Measurements from ENCODE around the gene KCNG4. TPM values are rescaled to one million over a fixed set of nuclear protein-coding genes. Genes with fewer than 3 reads are reported as not detected.

The KCNG4 gene
- total and polyA plus RNA-seq, 2 donors (not counting 3 experiments of a cell fraction or from before 2014, with no cell fraction given), result not detected

GRCh38 chr16:84212154-84212553 is 27.7 kb downstream of the KCNG4 start:
- H3K27ac ChIP-seq (ENCODE audit: insufficient read depth, low read depth, low read length), result no peak overlapping the region
- FAIRE-seq (no peak), DNase-seq (ENCODE audit: low read depth, low spot score) (no peak)
- intact Hi-C loops (cut with micrococcal nuclease), result no loop called here
- peaks cover 5 to 6% of the 10 kb centered on the region in 2 experiments for H3K27me3 ChIP-seq (ENCODE audit: control insufficient read depth in 2 of 2, insufficient read depth in 2 of 2, low read length in 2 of 2)
- H2AFZ ChIP-seq (ENCODE audit: low read depth, low read length), result no peak overlapping the region
- TF ChIP-seq GATA2 (IDR thresholded peaks at IDR 0.05; ENCODE audit: insufficient read depth, insufficient read length, low read depth, low read length) (no peak), POLR2A (IDR thresholded peaks at IDR 0.05; ENCODE audit: low read depth, low read length) (no peak), FOS (IDR thresholded peaks at IDR 0.05; ENCODE audit: borderline replicate concordance, insufficient read depth, low read length) (no peak), POLR2AphosphoS5 (IDR thresholded peaks at IDR 0.05; ENCODE audit: insufficient read depth, low read depth, low read length) (no peak)
- TF ChIP-seq, protein P1, sequence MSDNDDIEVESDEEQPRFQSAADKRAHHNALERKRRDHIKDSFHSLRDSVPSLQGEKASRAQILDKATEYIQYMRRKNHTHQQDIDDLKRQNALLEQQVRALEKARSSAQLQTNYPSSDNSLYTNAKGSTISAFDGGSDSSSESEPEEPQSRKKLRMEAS (IDR thresholded peaks at IDR 0.05; ENCODE audit: insufficient read depth, insufficient read length), result no peak
- H4K20me1 ChIP-seq (replicated peaks; ENCODE audit: control insufficient read depth, extremely low read depth, insufficient read depth, low read length), result no peaks in the 10 kb centered on the region
- CTCF ChIA-PET, result interaction anchor here (1.1 kb wide), 1 partner anchor 25 kb away, joined by 3 read pairs; the partner anchor contains the start of gene TAF1C
- H3K36me3 ChIP-seq (ENCODE audit: control insufficient read depth in 2 of 2, extremely low read depth in 1 of 2, insufficient read depth in 2 of 2, low read length in 2 of 2), result no peaks in the 10 kb centered on the region
- POLR2A ChIA-PET, result no interaction called here
- H3K9me1 ChIP-seq (replicated peaks; ENCODE audit: control insufficient read depth, extremely low read depth, insufficient read depth, low read length), result no peaks in the 10 kb centered on the region
- dilution Hi-C loops (cut with MboI; ENCODE audit: extremely low pct_ligation_motif_present, low sequenced_read_pairs), result no loop called here
- no peak overlapping the region for H3K4me3 ChIP-seq (replicated peaks in 1 of 3; ENCODE audit: insufficient read depth in 1 of 3, low read depth in 1 of 3, low read length in 3 of 3)
- H3K4me1 ChIP-seq (ENCODE audit: control insufficient read depth, extremely low read depth, insufficient read depth, low read length), result no peaks in the 10 kb centered on the region
- no peaks in the 10 kb centered on the region for H3K9me3 ChIP-seq (replicated peaks; ENCODE audit: control insufficient read depth, insufficient read depth, low read length)
- H3K9ac ChIP-seq (replicated peaks; ENCODE audit: extremely low read depth, insufficient read depth, low read length), result no peak overlapping the region
- no peak overlapping the region for H3K4me2 ChIP-seq (ENCODE audit: insufficient read depth, low read length)
- H3K79me2 ChIP-seq (ENCODE audit: control insufficient read depth, insufficient read depth, low read length), result no peaks in the 10 kb centered on the region
- BruUV-seq (replicated peaks), result no TSS peak

DNA sequence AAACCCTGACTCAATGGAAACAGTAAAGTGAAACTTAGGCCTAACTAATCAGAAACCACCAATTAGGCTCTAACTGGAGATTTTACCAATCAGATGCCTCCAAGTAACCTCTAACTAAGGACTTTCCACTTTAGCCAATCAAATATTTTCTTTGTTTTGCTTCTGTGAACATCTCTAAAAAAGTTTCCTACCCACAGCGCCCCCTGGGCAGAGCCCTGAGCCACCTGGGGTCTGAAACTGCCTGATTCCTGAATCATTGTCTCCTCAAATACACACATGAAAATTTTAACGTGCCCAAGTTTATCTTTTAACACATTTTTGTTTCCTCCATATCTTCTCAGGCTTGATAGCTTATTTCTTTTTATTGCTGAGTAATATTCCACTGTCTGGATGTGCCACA is 29.8 kb downstream of the KCNG4 start:
- no peaks in the 10 kb centered on the region for H3K27me3 ChIP-seq (ENCODE audit: control insufficient read depth in 2 of 2, insufficient read depth in 2 of 2, low read length in 2 of 2)
- FAIRE-seq (no peak), DNase-seq (ENCODE audit: low read depth, low spot score) (no peak)
- no peaks in the 10 kb centered on the region for H3K79me2 ChIP-seq (ENCODE audit: control insufficient read depth, insufficient read depth, low read length)
- H3K4me3 ChIP-seq (replicated peaks in 1 of 3; ENCODE audit: insufficient read depth in 1 of 3, low read depth in 1 of 3, low read length in 3 of 3), result no peak overlapping the region
- H3K9me3 ChIP-seq (replicated peaks; ENCODE audit: control insufficient read depth, insufficient read depth, low read length), result no peaks in the 10 kb centered on the region
- H3K9me1 ChIP-seq (replicated peaks; ENCODE audit: control insufficient read depth, extremely low read depth, insufficient read depth, low read length), result no peaks in the 10 kb centered on the region
- intact Hi-C loops (cut with micrococcal nuclease) (no loop called here), dilution Hi-C loops (cut with MboI; ENCODE audit: extremely low pct_ligation_motif_present, low sequenced_read_pairs) (no loop called here)
- no peak overlapping the region for H3K9ac ChIP-seq (replicated peaks; ENCODE audit: extremely low read depth, insufficient read depth, low read length)
- TF ChIP-seq POLR2A (IDR thresholded peaks at IDR 0.05; ENCODE audit: low read depth, low read length) (no peak), POLR2AphosphoS5 (IDR thresholded peaks at IDR 0.05; ENCODE audit: insufficient read depth, low read depth, low read length) (no peak), FOS (IDR thresholded peaks at IDR 0.05; ENCODE audit: borderline replicate concordance, insufficient read depth, low read length) (no peak)
- TF ChIP-seq, protein P2, sequence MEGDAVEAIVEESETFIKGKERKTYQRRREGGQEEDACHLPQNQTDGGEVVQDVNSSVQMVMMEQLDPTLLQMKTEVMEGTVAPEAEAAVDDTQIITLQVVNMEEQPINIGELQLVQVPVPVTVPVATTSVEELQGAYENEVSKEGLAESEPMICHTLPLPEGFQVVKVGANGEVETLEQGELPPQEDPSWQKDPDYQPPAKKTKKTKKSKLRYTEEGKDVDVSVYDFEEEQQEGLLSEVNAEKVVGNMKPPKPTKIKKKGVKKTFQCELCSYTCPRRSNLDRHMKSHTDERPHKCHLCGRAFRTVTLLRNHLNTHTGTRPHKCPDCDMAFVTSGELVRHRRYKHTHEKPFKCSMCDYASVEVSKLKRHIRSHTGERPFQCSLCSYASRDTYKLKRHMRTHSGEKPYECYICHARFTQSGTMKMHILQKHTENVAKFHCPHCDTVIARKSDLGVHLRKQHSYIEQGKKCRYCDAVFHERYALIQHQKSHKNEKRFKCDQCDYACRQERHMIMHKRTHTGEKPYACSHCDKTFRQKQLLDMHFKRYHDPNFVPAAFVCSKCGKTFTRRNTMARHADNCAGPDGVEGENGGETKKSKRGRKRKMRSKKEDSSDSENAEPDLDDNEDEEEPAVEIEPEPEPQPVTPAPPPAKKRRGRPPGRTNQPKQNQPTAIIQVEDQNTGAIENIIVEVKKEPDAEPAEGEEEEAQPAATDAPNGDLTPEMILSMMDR (IDR thresholded peaks at IDR 0.05; ENCODE audit: extremely low read depth in 1 of 2, insufficient read depth in 1 of 2, low read depth in 1 of 2, low read length in 2 of 2), result no peak
- TF ChIP-seq, protein P1 (IDR thresholded peaks at IDR 0.05; ENCODE audit: insufficient read depth, insufficient read length), result no peak
- ChIA-PET POLR2A (no interaction called here), CTCF (no interaction called here)
- no TSS peak for BruUV-seq (replicated peaks)
- no peak overlapping the region for H3K4me2 ChIP-seq (ENCODE audit: insufficient read depth, low read length)
- H2AFZ ChIP-seq (ENCODE audit: low read depth, low read length), result no peak overlapping the region
- no peaks in the 10 kb centered on the region for H3K4me1 ChIP-seq (ENCODE audit: control insufficient read depth, extremely low read depth, insufficient read depth, low read length)
- no peaks in the 10 kb centered on the region for H4K20me1 ChIP-seq (replicated peaks; ENCODE audit: control insufficient read depth, extremely low read depth, insufficient read depth, low read length)
- no peaks in the 10 kb centered on the region for H3K36me3 ChIP-seq (ENCODE audit: control insufficient read depth in 2 of 2, extremely low read depth in 1 of 2, insufficient read depth in 2 of 2, low read length in 2 of 2)
- H3K27ac ChIP-seq (ENCODE audit: insufficient read depth, low read depth, low read length), result no peak overlapping the region
